Uterus (tissue), 4 donors: ENCODE data around the gene HHIPL1. TPM values are rescaled to one million over a fixed set of nuclear protein-coding genes. Genes with fewer than 3 reads are reported as not detected.

Experiments used
- DNase-seq, 2 donors: peaks; one replicate each; pipeline ENCODE4 v3.0.0-alpha.2; 2019 to 2020
- H3K27ac ChIP-seq, 2 donors: fragments of 200-600 bp; sonication (generic); 1 replicate in 1 of 2; 2 replicates in 1 of 2; pipeline ENCODE4 v1.5.1; 2016 to 2018
- H3K27me3 ChIP-seq, 2 donors: fragments of 200-600 bp; sonication (generic); one replicate each; pipeline ENCODE4 v1.5.1; 2018 to 2019; ENCODE audit warnings: control low read depth in 1 of 2
- H3K36me3 ChIP-seq, 2 donors: fragments of 200-600 bp; sonication (generic); one replicate each; pipeline ENCODE4 v1.5.1; 2019; ENCODE audit warnings: control low read depth in 1 of 2
- H3K4me1 ChIP-seq, 2 donors: fragments of 200-600 bp; sonication (generic); one replicate each; pipeline ENCODE4 v1.5.1; 2018 to 2019; ENCODE audit warnings: control low read depth in 1 of 2
- H3K4me3 ChIP-seq, 2 donors: fragments of 200-600 bp; sonication (generic); 1 replicate in 1 of 2; 2 replicates in 1 of 2; pipeline ENCODE4 v1.5.1; 2018 to 2019; ENCODE audit warnings: mild to moderate bottlenecking in 1 of 2
- H3K9me3 ChIP-seq, 2 donors: fragments of 200-600 bp; sonication (generic); one replicate each; pipeline ENCODE4 v1.5.1; 2019; ENCODE audit warnings: control low read depth in 1 of 2
- POLR2A ChIP-seq, 2 donors: fragments of 450-650 bp; IDR thresholded peaks; one replicate each; pipeline ENCODE4 v1.6.1; 2016; ENCODE audit warnings: antibody characterized with exemption in 2 of 2, mild to moderate bottlenecking in 1 of 2, moderate library complexity in 1 of 2
- intact Hi-C: fragments of 100-400 bp; cut with DNase I; formaldehyde crosslinking; loops from one replicate; pipeline ENCODE4 v1.15.1; 2023; ENCODE audit warnings: low total_unique reads
- total RNA-seq, 4 donors: library from RNA; depleted of rRNA in 3 of 4; stranded (reverse); fragments of >200 nt in 3 of 4; gene quantifications; one replicate each; pipeline versions ENCODE4 v1.1.0 to v1.2.4, GENCODE V29; 2014 to 2023
- TF ChIP-seq, protein P1 (sequence below), 4 experiments: fragments of 200-600 bp in 2 of 4; fragments of 450-650 bp in 2 of 4; sonication (generic) in 2 of 4; IDR thresholded peaks; one replicate each; pipeline ENCODE4 v1.5.1; 2016 to 2019; ENCODE audit warnings: antibody characterized with exemption in 4 of 4, mild to moderate bottlenecking in 2 of 4, moderate library complexity in 1 of 4
- donor health status: DM: yes; HTN: yes; CAD: no.

Gene HHIPL1
- total RNA-seq, 4 donors from 2014 or later: under 0.01 to 8.2 (median 3.0) TPM

DNA sequence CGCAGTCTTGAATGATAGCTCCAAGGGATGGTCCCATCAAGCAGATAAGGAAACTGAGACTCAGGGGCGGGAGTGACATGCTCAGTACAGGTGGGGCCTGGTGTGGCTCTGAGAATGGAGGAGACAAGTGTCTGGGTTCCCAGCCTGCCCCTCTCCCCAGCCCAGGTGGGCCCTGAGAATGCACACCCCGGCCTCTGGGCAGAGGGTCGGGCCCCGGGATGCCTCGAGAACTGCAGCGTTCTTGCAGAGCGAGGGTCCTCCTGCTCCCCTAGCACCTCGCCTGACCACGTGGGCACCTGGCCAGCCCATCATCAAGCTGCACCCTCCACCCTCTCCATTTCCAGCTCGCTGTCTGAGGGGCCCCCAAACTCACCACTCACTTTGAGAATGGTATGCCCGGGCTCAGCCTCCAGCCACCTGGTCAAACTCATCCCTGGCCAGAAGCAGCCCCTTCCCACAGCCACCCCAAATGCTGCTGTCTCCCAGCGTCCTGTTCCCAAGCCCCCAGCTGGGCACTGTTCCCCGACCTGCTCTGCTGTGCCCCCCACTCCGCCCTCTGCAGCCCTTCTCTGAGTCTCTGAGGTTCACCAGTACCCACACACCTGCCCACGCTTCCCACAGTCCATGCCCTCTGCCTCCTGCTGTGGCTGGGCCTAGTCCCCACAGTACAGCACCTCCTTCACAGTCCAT is 83.4 kb downstream of the HHIPL1 start:
- peak in 1 of 2 donors; percentile 17 for DNase-seq
- H3K4me1 ChIP-seq: peaks cover 0 to 7% of the 10 kb centered on the region in 2 donors
- intact Hi-C loops: no loop called here
- TF ChIP-seq, protein P1, sequence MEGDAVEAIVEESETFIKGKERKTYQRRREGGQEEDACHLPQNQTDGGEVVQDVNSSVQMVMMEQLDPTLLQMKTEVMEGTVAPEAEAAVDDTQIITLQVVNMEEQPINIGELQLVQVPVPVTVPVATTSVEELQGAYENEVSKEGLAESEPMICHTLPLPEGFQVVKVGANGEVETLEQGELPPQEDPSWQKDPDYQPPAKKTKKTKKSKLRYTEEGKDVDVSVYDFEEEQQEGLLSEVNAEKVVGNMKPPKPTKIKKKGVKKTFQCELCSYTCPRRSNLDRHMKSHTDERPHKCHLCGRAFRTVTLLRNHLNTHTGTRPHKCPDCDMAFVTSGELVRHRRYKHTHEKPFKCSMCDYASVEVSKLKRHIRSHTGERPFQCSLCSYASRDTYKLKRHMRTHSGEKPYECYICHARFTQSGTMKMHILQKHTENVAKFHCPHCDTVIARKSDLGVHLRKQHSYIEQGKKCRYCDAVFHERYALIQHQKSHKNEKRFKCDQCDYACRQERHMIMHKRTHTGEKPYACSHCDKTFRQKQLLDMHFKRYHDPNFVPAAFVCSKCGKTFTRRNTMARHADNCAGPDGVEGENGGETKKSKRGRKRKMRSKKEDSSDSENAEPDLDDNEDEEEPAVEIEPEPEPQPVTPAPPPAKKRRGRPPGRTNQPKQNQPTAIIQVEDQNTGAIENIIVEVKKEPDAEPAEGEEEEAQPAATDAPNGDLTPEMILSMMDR (IDR thresholded peaks at IDR 0.05): no peak
- no peak for TF ChIP-seq POLR2A (IDR thresholded peaks at IDR 0.05)
- no peaks in the 10 kb centered on the region for H3K27me3 ChIP-seq
- H3K9me3 ChIP-seq: no peaks in the 10 kb centered on the region
- no peak overlapping the region for H3K4me3 ChIP-seq
- no peak overlapping the region for H3K27ac ChIP-seq
- no peaks in the 10 kb centered on the region for H3K36me3 ChIP-seq

GRCh38 chr14:99728981-99729451 is 84.1 kb downstream of the HHIPL1 start:
- H3K27ac ChIP-seq: no peak overlapping the region
- no peak overlapping the region for H3K4me3 ChIP-seq
- H3K9me3 ChIP-seq: no peaks in the 10 kb centered on the region
- H3K36me3 ChIP-seq: no peaks in the 10 kb centered on the region
- DNase-seq: peak in 1 of 2 donors; percentile 12
- peaks cover 0 to 7% of the 10 kb centered on the region in 2 donors for H3K4me1 ChIP-seq
- intact Hi-C loops: no loop called here
- TF ChIP-seq, protein P1 (IDR thresholded peaks at IDR 0.05): no peak
- no peak for TF ChIP-seq POLR2A (IDR thresholded peaks at IDR 0.05)
- no peaks in the 10 kb centered on the region for H3K27me3 ChIP-seq

Other genes with a start within 250 kb of the HHIPL1 start
- gene SETD3, start 164.3 kb upstream of the HHIPL1 start, total RNA-seq: 100 to 1,000 TPM in 3 of 4 donors, 10 to 100 TPM in 1; 98.1 to 151 (median 121) TPM
- gene CCNK, start 163.7 kb upstream of the HHIPL1 start, total RNA-seq: 10 to 100 TPM; 17.4 to 43.2 (median 34.4) TPM
- gene CCDC85C, start 40.9 kb upstream of the HHIPL1 start, total RNA-seq: 10 to 100 TPM in 2 of 4 donors, 1 to 10 TPM in 1, under 1 TPM in 1; 0.88 to 56.3 (median 13.6) TPM
- 1 to 10 TPM in 2 of 4 donors, under 1 TPM in 2; 0.26 to 6.4 (median 1.7) TPM for gene CYP46A1, start 39.2 kb downstream of the HHIPL1 start, total RNA-seq
- 100 to 1,000 TPM in 1 of 4 donors, 10 to 100 TPM in 3; 51.4 to 184 (median 84.4) TPM for gene EML1, start 148.3 kb downstream of the HHIPL1 start, total RNA-seq